Liver (tissue), 9 donors: Measurements from ENCODE around the gene KHNYN. TPM values are rescaled to one million over a fixed set of nuclear protein-coding genes. Genes with fewer than 3 reads are reported as not detected.

ENCODE experiments used
- DNase-seq: peaks from one replicate; pipeline ENCODE4 v3.0.0-alpha.2; 2017; ENCODE audit warnings: low spot score
- H3K27ac ChIP-seq, 2 donors: one replicate each; pipeline ENCODE4 v1.7.0; 2013; ENCODE audit warnings: inconsistent platforms in 2 of 2, low read length in 2 of 2, control low read depth in 1 of 2, low read depth in 1 of 2, mild to moderate bottlenecking in 1 of 2
- H3K27me3 ChIP-seq, 4 donors: one replicate each; pipeline versions ENCODE4 v1.6.1 to v1.7.0; 2013; ENCODE audit warnings: low read length in 3 of 4, inconsistent platforms in 1 of 4, mild to moderate bottlenecking in 1 of 4, moderate library complexity in 1 of 4; ENCODE audit not compliant: control insufficient read depth in 4 of 4, insufficient read depth in 4 of 4
- H3K36me3 ChIP-seq, 4 donors: one replicate each; pipeline versions ENCODE4 v1.6.1 to v1.7.0; 2013; ENCODE audit warnings: low read length in 3 of 4, mild to moderate bottlenecking in 3 of 4, low read depth in 1 of 4, moderate library complexity in 1 of 4; ENCODE audit not compliant: control insufficient read depth in 4 of 4, insufficient read depth in 3 of 4
- H3K4me1 ChIP-seq, 4 donors: one replicate each; pipeline versions ENCODE4 v1.6.1 to v1.7.0; 2013; ENCODE audit warnings: low read length in 3 of 4, mild to moderate bottlenecking in 3 of 4, moderate library complexity in 1 of 4; ENCODE audit not compliant: control insufficient read depth in 4 of 4, insufficient read depth in 4 of 4
- H3K4me3 ChIP-seq, 3 donors: one replicate each; pipeline versions ENCODE4 v1.6.1 to v1.7.0; 2013; ENCODE audit warnings: low read length in 3 of 3, control low read depth in 1 of 3, low read depth in 1 of 3, mild to moderate bottlenecking in 1 of 3
- H3K9ac ChIP-seq, 2 donors: one replicate each; pipeline ENCODE4 v1.7.0; 2013; ENCODE audit warnings: low read length in 2 of 2, mild to moderate bottlenecking in 2 of 2, moderate library complexity in 2 of 2, control low read depth in 1 of 2, low read depth in 1 of 2
- H3K9me3 ChIP-seq, 4 donors: one replicate each; pipeline versions ENCODE4 v1.6.1 to v1.7.0; 2013; ENCODE audit warnings: low read length in 3 of 4; ENCODE audit not compliant: control insufficient read depth in 4 of 4
- ATF3 ChIP-seq: IDR thresholded peaks from 2 replicates; pipeline ENCODE4 v1.6.1; 2016; ENCODE audit warnings: antibody characterized with exemption
- CTCF ChIP-seq: fragments of 150-350 bp; IDR thresholded peaks from 2 replicates; pipeline ENCODE4 v1.5.1; 2017; ENCODE audit warnings: improper control_type of control experiment, low read depth, low read length; ENCODE audit not compliant: missing input control
- EGR1 ChIP-seq, 2 donors: IDR thresholded peaks; 2 replicates each; pipeline ENCODE4 v1.6.1; 2016 to 2018; ENCODE audit warnings: antibody characterized with exemption in 2 of 2, low read depth in 2 of 2
- FOXA1 ChIP-seq: IDR thresholded peaks from 2 replicates; pipeline ENCODE4 v1.6.1; 2016; ENCODE audit warnings: antibody characterized with exemption
- HNF4A ChIP-seq, 2 donors: conservative IDR thresholded peaks; 2 replicates each; pipeline ENCODE4 v1.6.1; 2016; ENCODE audit warnings: antibody characterized with exemption in 2 of 2, mild to moderate bottlenecking in 2 of 2
- HNF4G ChIP-seq: IDR thresholded peaks from 2 replicates; pipeline ENCODE4 v1.6.1; 2016; ENCODE audit warnings: antibody characterized with exemption
- JUND ChIP-seq, 2 donors: IDR thresholded peaks; 2 replicates each; pipeline ENCODE4 v1.6.1; 2016; ENCODE audit warnings: antibody characterized with exemption in 2 of 2
- NR2F2 ChIP-seq: IDR thresholded peaks from 2 replicates; pipeline ENCODE4 v1.6.1; 2016; ENCODE audit warnings: antibody characterized with exemption
- RAD21 ChIP-seq, 2 donors: IDR thresholded peaks; 2 replicates each; pipeline ENCODE4 v1.6.1; 2016; ENCODE audit warnings: antibody characterized with exemption in 2 of 2, mild to moderate bottlenecking in 2 of 2
- RXRA ChIP-seq, 2 donors: IDR thresholded peaks; 2 replicates each; pipeline ENCODE4 v1.6.1; 2017 to 2018; ENCODE audit warnings: antibody characterized with exemption in 2 of 2, mild to moderate bottlenecking in 1 of 2
- TAF1 ChIP-seq: conservative IDR thresholded peaks from 2 replicates; pipeline ENCODE4 v1.6.1; 2016; ENCODE audit warnings: antibody characterized with exemption, mild to moderate bottlenecking
- YY1 ChIP-seq: IDR thresholded peaks from 2 replicates; pipeline ENCODE4 v1.6.1; 2016; ENCODE audit warnings: antibody characterized with exemption, mild to moderate bottlenecking
- ZBTB33 ChIP-seq: IDR thresholded peaks from 2 replicates; pipeline ENCODE4 v1.6.1; 2016; ENCODE audit warnings: antibody characterized with exemption
- WGBS: extraction: QIAGEN DNeasy Blood & Tissue Kit; methylation state at CpG from one replicate; pipeline ENCODE4 v1.1.7; 2013; 5-methylcytosine and 5-hydroxymethylcytosine counted together
- polyA plus RNA-seq, 2 donors: library from polyadenylated mRNA; stranded (reverse) in 1 of 2; unstranded in 1 of 2; fragments of 200-250 nt in 1 of 2; fragments of >200 nt in 1 of 2; fragmentation: Nextera tagmentation in 1 of 2; extraction: Ambion mirVana in 1 of 2; gene quantifications; one replicate each; pipeline versions ENCODE4 v1.2.1 to v1.2.3, GENCODE V29; 2013 to 2015
- total RNA-seq, 2 donors: library from RNA; depleted of rRNA; stranded (reverse); fragments of >200 nt; gene quantifications; one replicate each; pipeline ENCODE4 v1.2.3, GENCODE V29; 2014
- TF ChIP-seq, protein P1 (sequence below): IDR thresholded peaks from 2 replicates; pipeline ENCODE4 v1.6.1; 2016; ENCODE audit warnings: antibody characterized with exemption
- TF ChIP-seq, protein P2 (sequence below): IDR thresholded peaks from 2 replicates; pipeline ENCODE4 v1.6.1; 2016; ENCODE audit warnings: antibody characterized with exemption, mild to moderate bottlenecking
- donor health status: healthy.
- donor health status: healthy.
- donor health status: healthy.
- donor health status: healthy.
- donor health status: healthy.

KHNYN gene
- total and polyA plus RNA-seq, 4 donors = 3.0 to 40.3 (median 24.6) TPM

DNA sequence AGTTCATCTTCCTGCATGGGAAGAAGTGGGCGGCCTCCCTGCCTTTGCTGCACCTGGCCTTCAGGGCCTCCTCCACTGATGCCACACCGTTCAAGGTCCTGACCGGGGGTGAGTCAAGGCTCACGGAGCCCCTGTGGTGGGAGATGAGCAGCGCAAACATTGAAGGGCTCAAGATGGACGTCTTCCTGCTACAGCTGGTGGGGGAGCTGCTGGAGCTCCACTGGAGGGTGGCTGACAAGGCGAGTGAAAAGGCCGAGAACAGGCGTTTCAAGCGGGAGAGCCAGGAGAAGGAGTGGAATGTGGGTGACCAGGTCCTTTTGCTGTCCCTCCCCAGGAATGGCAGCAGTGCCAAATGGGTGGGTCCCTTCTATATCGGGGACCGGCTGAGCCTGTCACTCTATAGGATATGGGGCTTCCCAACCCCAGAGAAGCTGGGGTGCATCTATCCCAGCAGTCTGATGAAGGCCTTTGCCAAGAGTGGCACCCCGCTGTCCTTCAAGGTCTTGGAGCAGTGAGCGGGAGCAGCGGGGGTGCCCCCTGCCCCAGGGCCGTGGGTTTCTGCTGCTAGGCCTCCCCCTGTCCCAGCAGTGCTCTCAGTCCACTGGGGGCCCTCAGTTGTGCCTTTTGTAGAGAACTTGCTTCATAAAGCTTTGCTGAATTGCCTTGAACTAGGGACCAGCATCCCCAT, 12.7 kb upstream of the KHNYN start:
- H3K4me1 ChIP-seq = peaks cover 0 to 16% (median 7%) of the 10 kb centered on the region in 4 donors
- H3K9ac ChIP-seq = no peak overlapping the region
- 93% methylated on average over 16 of the region's 16 CpGs for WGBS
- TF ChIP-seq HNF4A (conservative IDR thresholded peaks at IDR 0.05) = no peak
- TF ChIP-seq NR2F2 = no peak
- TF ChIP-seq, protein P1, sequence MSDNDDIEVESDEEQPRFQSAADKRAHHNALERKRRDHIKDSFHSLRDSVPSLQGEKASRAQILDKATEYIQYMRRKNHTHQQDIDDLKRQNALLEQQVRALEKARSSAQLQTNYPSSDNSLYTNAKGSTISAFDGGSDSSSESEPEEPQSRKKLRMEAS = no peak
- no peak for TF ChIP-seq ZBTB33
- no peak for TF ChIP-seq FOXA1
- TF ChIP-seq HNF4G = no peak
- TF ChIP-seq RAD21 (IDR thresholded peaks at IDR 0.05) = no peak
- TF ChIP-seq ATF3 = no peak
- no peak overlapping the region for H3K4me3 ChIP-seq
- no peaks in the 10 kb centered on the region for H3K9me3 ChIP-seq
- H3K27ac ChIP-seq = no peak overlapping the region
- no peak for DNase-seq
- H3K27me3 ChIP-seq = no peaks in the 10 kb centered on the region
- H3K36me3 ChIP-seq = peaks cover 0 to 9% (median 3%) of the 10 kb centered on the region in 4 donors

DNA sequence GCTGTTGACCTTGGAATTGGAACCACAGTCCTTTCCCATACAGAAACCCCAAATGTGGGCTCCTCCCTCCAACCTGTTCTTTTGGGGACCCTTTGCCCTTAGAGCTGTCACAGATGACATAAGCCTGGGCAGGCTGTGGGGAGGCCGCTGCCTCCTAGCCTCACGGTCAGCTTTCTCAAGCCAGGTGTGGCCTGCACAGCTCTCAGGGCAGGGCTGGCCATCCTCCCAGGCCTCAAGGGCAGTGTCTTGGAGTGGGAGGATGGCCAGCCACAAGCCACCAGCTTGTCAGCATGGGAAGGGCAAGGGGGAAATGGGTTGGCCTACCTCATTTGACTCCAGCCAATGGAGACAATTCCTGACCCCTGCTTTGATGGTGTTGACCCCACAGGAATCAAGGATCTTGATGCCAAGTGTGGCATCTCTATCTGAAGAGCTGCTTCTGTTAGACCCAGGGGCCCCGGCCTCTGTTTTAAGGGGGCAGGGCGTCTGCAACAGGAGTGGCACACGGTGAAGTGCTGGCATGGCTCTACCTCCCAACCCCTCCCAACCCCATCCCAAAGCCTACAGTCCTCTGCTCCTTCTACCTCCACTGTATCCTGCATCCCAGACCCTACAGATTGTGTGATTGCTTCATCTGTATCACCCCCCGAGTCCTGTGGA, 11.8 kb upstream of the KHNYN start:
- Histone ChIP-seq H3K4me1 (peaks cover 0 to 20% (median 8%) of the 10 kb centered on the region in 4 donors), H3K27ac (peak overlapping the region; percentile 22 to 44), H3K9me3 (no peaks in the 10 kb centered on the region), H3K4me3 (no peak overlapping the region), H3K36me3 (peaks cover 0 to 9% (median 1%) of the 10 kb centered on the region in 4 donors), H3K9ac (no peak overlapping the region), H3K27me3 (no peaks in the 10 kb centered on the region)
- 89% methylated on average over 6 of the region's 6 CpGs for WGBS
- DNase-seq = no peak
- TF ChIP-seq HNF4G (no peak), RXRA (IDR thresholded peaks at IDR 0.05) (no peak), EGR1 (IDR thresholded peaks at IDR 0.05; ENCODE audit: low read depth in 2 of 2) (no peak), TAF1 (no peak), YY1 (no peak), CTCF (no peak), JUND (IDR thresholded peaks at IDR 0.05) (no peak), ATF3 (no peak)
- TF ChIP-seq, protein P2, sequence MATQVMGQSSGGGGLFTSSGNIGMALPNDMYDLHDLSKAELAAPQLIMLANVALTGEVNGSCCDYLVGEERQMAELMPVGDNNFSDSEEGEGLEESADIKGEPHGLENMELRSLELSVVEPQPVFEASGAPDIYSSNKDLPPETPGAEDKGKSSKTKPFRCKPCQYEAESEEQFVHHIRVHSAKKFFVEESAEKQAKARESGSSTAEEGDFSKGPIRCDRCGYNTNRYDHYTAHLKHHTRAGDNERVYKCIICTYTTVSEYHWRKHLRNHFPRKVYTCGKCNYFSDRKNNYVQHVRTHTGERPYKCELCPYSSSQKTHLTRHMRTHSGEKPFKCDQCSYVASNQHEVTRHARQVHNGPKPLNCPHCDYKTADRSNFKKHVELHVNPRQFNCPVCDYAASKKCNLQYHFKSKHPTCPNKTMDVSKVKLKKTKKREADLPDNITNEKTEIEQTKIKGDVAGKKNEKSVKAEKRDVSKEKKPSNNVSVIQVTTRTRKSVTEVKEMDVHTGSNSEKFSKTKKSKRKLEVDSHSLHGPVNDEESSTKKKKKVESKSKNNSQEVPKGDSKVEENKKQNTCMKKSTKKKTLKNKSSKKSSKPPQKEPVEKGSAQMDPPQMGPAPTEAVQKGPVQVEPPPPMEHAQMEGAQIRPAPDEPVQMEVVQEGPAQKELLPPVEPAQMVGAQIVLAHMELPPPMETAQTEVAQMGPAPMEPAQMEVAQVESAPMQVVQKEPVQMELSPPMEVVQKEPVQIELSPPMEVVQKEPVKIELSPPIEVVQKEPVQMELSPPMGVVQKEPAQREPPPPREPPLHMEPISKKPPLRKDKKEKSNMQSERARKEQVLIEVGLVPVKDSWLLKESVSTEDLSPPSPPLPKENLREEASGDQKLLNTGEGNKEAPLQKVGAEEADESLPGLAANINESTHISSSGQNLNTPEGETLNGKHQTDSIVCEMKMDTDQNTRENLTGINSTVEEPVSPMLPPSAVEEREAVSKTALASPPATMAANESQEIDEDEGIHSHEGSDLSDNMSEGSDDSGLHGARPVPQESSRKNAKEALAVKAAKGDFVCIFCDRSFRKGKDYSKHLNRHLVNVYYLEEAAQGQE = no peak
